B cell (primary cell): ENCODE data around the gene FHIP2A. TPM values are rescaled to one million over a fixed set of nuclear protein-coding genes. Genes with fewer than 3 reads are reported as not detected.

Experiments used
- ATAC-seq: fragments of 200-7000 bp; cut with Tn5 transposase; one replicate; pipeline ENCODE4 v1.10.0; 2021; ENCODE audit warnings: low read depth, mild to moderate bottlenecking, moderate number of reproducible peaks, moderate library complexity
- CTCF ChIA-PET: fragments of 350-600 bp; sonication (Branson Sonifier 250); formaldehyde crosslinking; loops from one replicate; lab custom pipeline; 2021; ENCODE audit warnings: antibody characterized with exemption, inconsistent platforms; lab: Charles Lee
- POLR2A ChIA-PET: fragments of 350-600 bp; sonication (Branson Sonifier 250); formaldehyde crosslinking; loops from one replicate; lab custom pipeline; 2021; ENCODE audit warnings: antibody characterized with exemption; lab: Charles Lee
- DNase-seq: peaks from one replicate; pipeline ENCODE4 v3.0.0; 2013
- H2AFZ ChIP-seq: 2 replicates; pipeline ENCODE4 v1.6.1; 2012; ENCODE audit warnings: mild to moderate bottlenecking, low read depth, low read length; ENCODE audit not compliant: insufficient read depth, poor library complexity, severe bottlenecking
- H3K27ac ChIP-seq, 2 donors: 1 replicate in 1 of 2; 2 replicates in 1 of 2; pipeline ENCODE4 v1.5.1; 2012 to 2013; ENCODE audit warnings: low read length in 2 of 2, mild to moderate bottlenecking in 2 of 2, moderate library complexity in 1 of 2
- H3K27me3 ChIP-seq, 4 experiments: fragments of 200-600 bp in 1 of 4; sonication (generic) in 1 of 4; replicated peaks in 1 of 4; 1 replicate in 2 of 4; 2 replicates in 2 of 4; pipeline versions ENCODE4 v1.6.1 to v1.7.0; 2013 to 2016; ENCODE audit warnings: low read length in 3 of 4, mild to moderate bottlenecking in 2 of 4, mixed read lengths in 1 of 4, moderate library complexity in 1 of 4; ENCODE audit not compliant: insufficient read depth in 4 of 4, control insufficient read depth in 3 of 4; ENCODE audit errors: control extremely low read depth in 1 of 4
- H3K36me3 ChIP-seq, 2 experiments: replicated peaks in 1 of 2; 1 replicate in 1 of 2; 2 replicates in 1 of 2; pipeline versions ENCODE4 v1.6.1 to v1.7.1; 2013; ENCODE audit warnings: low read length in 1 of 2; ENCODE audit not compliant: insufficient read depth in 2 of 2, control insufficient read depth in 1 of 2; ENCODE audit errors: control extremely low read depth in 1 of 2, extremely low read depth in 1 of 2
- H3K4me1 ChIP-seq, 2 donors: fragments of 200-600 bp in 1 of 2; sonication (generic) in 1 of 2; 1 replicate in 1 of 2; 2 replicates in 1 of 2; pipeline versions ENCODE4 v1.5.1 to v1.6.1; 2013 to 2017; ENCODE audit warnings: low read length in 2 of 2; ENCODE audit not compliant: control insufficient read depth in 2 of 2, insufficient read depth in 2 of 2
- H3K4me2 ChIP-seq: replicated peaks from 2 replicates; pipeline ENCODE3; 2012; ENCODE audit warnings: mild to moderate bottlenecking, low read depth, low read length; ENCODE audit not compliant: poor library complexity, severe bottlenecking
- H3K4me3 ChIP-seq, 5 experiments: fragments of 200-600 bp in 1 of 5; sonication (generic) in 1 of 5; 1 replicate in 3 of 5; 2 replicates in 2 of 5; pipeline versions ENCODE4 v1.5.1 to v1.7.0; 2011 to 2016; ENCODE audit warnings: low read length in 4 of 5, mild to moderate bottlenecking in 4 of 5, low read depth in 2 of 5, control low read depth in 1 of 5, moderate library complexity in 1 of 5; ENCODE audit not compliant: insufficient read depth in 1 of 5; ENCODE audit errors: control extremely low read depth in 1 of 5, extremely low read depth in 1 of 5
- H3K79me2 ChIP-seq: fragments of 200-600 bp; sonication (generic); one replicate; pipeline ENCODE4 v1.6.0; 2016; ENCODE audit warnings: low read length; ENCODE audit not compliant: control insufficient read depth, insufficient read depth
- H3K9ac ChIP-seq: fragments of 200-600 bp; sonication (generic); 2 replicates; pipeline ENCODE4 v1.6.1; 2017; ENCODE audit warnings: mild to moderate bottlenecking, low read length, moderate library complexity
- H3K9me3 ChIP-seq, 3 donors: one replicate each; pipeline versions ENCODE4 v1.6.1 to v1.7.1; 2013; ENCODE audit warnings: low read length in 2 of 3; ENCODE audit not compliant: control insufficient read depth in 2 of 3, insufficient read depth in 1 of 3; ENCODE audit errors: control extremely low read depth in 1 of 3
- H4K20me1 ChIP-seq: 2 replicates; pipeline ENCODE4 v1.6.0; 2012; ENCODE audit warnings: mild to moderate bottlenecking, low read length; ENCODE audit not compliant: insufficient read depth, control insufficient read depth, poor library complexity, severe bottlenecking
- H3K27ac Mint-ChIP-seq: one replicate; pipeline ENCODE4 v1.8.0; 2021; ENCODE audit warnings: mixed read lengths
- H3K27me3 Mint-ChIP-seq: one replicate; pipeline ENCODE4 v1.8.0; 2021; ENCODE audit warnings: mixed read lengths
- H3K4me1 Mint-ChIP-seq: one replicate; pipeline ENCODE4 v1.8.0; 2021; ENCODE audit warnings: mixed read lengths
- H3K4me3 Mint-ChIP-seq: one replicate; pipeline ENCODE4 v1.8.0; 2021; ENCODE audit warnings: mixed read lengths
- H3K9me3 Mint-ChIP-seq: one replicate; pipeline ENCODE4 v1.8.0; 2022; ENCODE audit warnings: mixed read lengths; ENCODE audit not compliant: insufficient read depth
- CTCF ChIP-seq: fragments of 200-600 bp; IDR thresholded peaks from one replicate; pipeline ENCODE4 v1.8.0; 2022; ENCODE audit warnings: antibody characterized with exemption, mild to moderate bottlenecking
- EZH2 ChIP-seq: IDR thresholded peaks from 2 replicates; pipeline ENCODE4 v1.6.1; 2012; ENCODE audit warnings: borderline replicate concordance, low read depth, mild to moderate bottlenecking, moderate library complexity, low read length; ENCODE audit not compliant: insufficient read depth, poor library complexity, severe bottlenecking
- WGBS: methylation state at CpG from one replicate; pipeline ENCODE4 v1.1.5; 2013; ENCODE audit warnings: missing lambda C conversion rate; ENCODE audit not compliant: insufficient coverage; 5-methylcytosine and 5-hydroxymethylcytosine counted together
- intact Hi-C: fragments of 100-400 bp; cut with micrococcal nuclease; formaldehyde crosslinking; loops from one replicate; pipeline ENCODE4 v1.10.0; 2022
- polyA plus RNA-seq: library from polyadenylated mRNA; depleted of rRNA; stranded (reverse); fragments of >200 nt; gene quantifications from 2 replicates; pipeline ENCODE4 v1.2.3, GENCODE V29; 2012
- total RNA-seq, 2 donors: library from RNA; stranded (reverse); fragments of 120-200 nt in 1 of 2; gene quantifications; 1 replicate in 1 of 2; 2 replicates in 1 of 2; pipeline versions ENCODE4 v1.2.3 to v1.2.4, GENCODE V29; 2013 to 2022

The FHIP2A gene
- total and polyA plus RNA-seq, 2 donors (not counting 1 experiment from before 2014, with no cell fraction given) = 4.9 to 18.2 TPM

- no peaks in the 10 kb centered on the region for H3K79me2 ChIP-seq
- H3K27ac ChIP-seq = no peak overlapping the region
- H3K4me2 ChIP-seq = no peak overlapping the region
- H3K27ac Mint-ChIP-seq = no peak overlapping the region
- ATAC-seq (no peak), DNase-seq (no peak)
- H3K4me1 Mint-ChIP-seq = no peaks in the 10 kb centered on the region
- intact Hi-C loops = no loop called here
- H3K27me3 Mint-ChIP-seq = no peaks in the 10 kb centered on the region
- no peaks in the 10 kb centered on the region for H3K4me1 ChIP-seq
- ChIA-PET CTCF (interaction anchor here (0.6 kb wide), 1 partner anchor 289 kb away, joined by 3 read pairs; no protein-coding TSS in a partner anchor), POLR2A (no interaction called here)
- no peaks in the 10 kb centered on the region for H3K9me3 Mint-ChIP-seq
- H4K20me1 ChIP-seq = no peaks in the 10 kb centered on the region
- no CpG with 5 or more reads among the region's 1 CpG for WGBS
- H3K9ac ChIP-seq = no peak overlapping the region
- peaks cover 18 to 57% of the 10 kb centered on the region in 2 experiments for H3K36me3 ChIP-seq
- TF ChIP-seq CTCF = no peak
- TF ChIP-seq EZH2 = no peak
- H3K27me3 ChIP-seq = no peaks in the 10 kb centered on the region
- peaks cover 0 to under 1% (median 0%) of the 10 kb centered on the region in 3 donors for H3K9me3 ChIP-seq
- no peak overlapping the region for H3K4me3 ChIP-seq
- H3K4me3 Mint-ChIP-seq = no peak overlapping the region
- no peak overlapping the region for H2AFZ ChIP-seq
Measured at GRCh38 chr10:114854906-114855305, 33.3 kb downstream of the FHIP2A start.

GRCh38 chr10:114855776-114856543 lies 34.4 kb downstream of the FHIP2A start:
- TF ChIP-seq CTCF (no peak), EZH2 (no peak)
- H3K9ac ChIP-seq = no peak overlapping the region
- Mint-ChIP-seq H3K27me3 (no peaks in the 10 kb centered on the region), H3K9me3 (no peaks in the 10 kb centered on the region), H3K4me1 (no peaks in the 10 kb centered on the region), H3K4me3 (no peak overlapping the region), H3K27ac (no peak overlapping the region)
- ChIA-PET CTCF (no interaction called here), POLR2A (no interaction called here)
- H3K4me3 ChIP-seq = no peak overlapping the region
- H2AFZ ChIP-seq = no peak overlapping the region
- H3K9me3 ChIP-seq = no peaks in the 10 kb centered on the region
- no peaks in the 10 kb centered on the region for H3K79me2 ChIP-seq
- no peak overlapping the region for H3K27ac ChIP-seq
- 52% methylated on average over 2 of the region's 7 CpGs for WGBS
- no peak for ATAC-seq
- no peaks in the 10 kb centered on the region for H3K4me1 ChIP-seq
- H3K27me3 ChIP-seq = no peaks in the 10 kb centered on the region
- DNase-seq = no peak
- intact Hi-C loops = no loop called here
- H3K36me3 ChIP-seq = peaks cover 18 to 47% of the 10 kb centered on the region in 2 experiments
- H3K4me2 ChIP-seq = no peak overlapping the region
- no peaks in the 10 kb centered on the region for H4K20me1 ChIP-seq
